ENCODE measurements around the gene TSHZ1. TPM values are rescaled to one million over a fixed set of nuclear protein-coding genes. Genes with fewer than 3 reads are reported as not detected.

TSHZ1 gene
- total RNA-seq, 2 experiments from 2014 or later, result 5.9 to 9.5 TPM

- H3K9me2 ChIP-seq (ENCODE audit: insufficient read depth, low read length), result no peaks in the 10 kb centered on the region
- DNase-seq (ENCODE audit: low spot score), result no peak
- H3K4me3 ChIP-seq (ENCODE audit: low read depth, low read length, poor library complexity, severe bottlenecking), result no peak overlapping the region
- H3K4me2 ChIP-seq (ENCODE audit: low read length), result no peak overlapping the region
- no TSS peak for BruUV-seq (replicated peaks)
- H2AFZ ChIP-seq (ENCODE audit: low read length), result no peak overlapping the region
- no peak overlapping the region for H3K27ac ChIP-seq (ENCODE audit: low read depth, low read length, poor library complexity, severe bottlenecking)
- no peaks in the 10 kb centered on the region for H4K20me1 ChIP-seq (ENCODE audit: insufficient read depth, low read length)
- intact Hi-C loops (cut with micrococcal nuclease; ENCODE audit: unreplicated experiment), result no loop called here
- H3K36me3 ChIP-seq (ENCODE audit: insufficient read depth, low read length), result no peaks in the 10 kb centered on the region
- ChIA-PET CTCF (ENCODE audit: unreplicated experiment) (no interaction called here), POLR2A (no interaction called here)
- no peaks in the 10 kb centered on the region for H3K9me3 ChIP-seq (ENCODE audit: low read length)
- H3K4me1 ChIP-seq (ENCODE audit: insufficient read depth, low read length, poor library complexity, severe bottlenecking), result no peaks in the 10 kb centered on the region
- no peaks in the 10 kb centered on the region for H3K79me2 ChIP-seq (ENCODE audit: insufficient read depth, low read depth, low read length)
- TF ChIP-seq CTCF (conservative IDR thresholded peaks at IDR 0.05; ENCODE audit: low read length), result no peak
- no peak for TF ChIP-seq EZH2phosphoT487 (IDR thresholded peaks at IDR 0.05; ENCODE audit: borderline replicate concordance, low read depth, low read length)
These were observed 9.0 kb upstream of the TSHZ1 start for GRCh38 chr18:75201282-75202270.

- no peaks in the 10 kb centered on the region for H3K9me2 ChIP-seq (ENCODE audit: insufficient read depth, low read length)
- no peaks in the 10 kb centered on the region for H3K36me3 ChIP-seq (ENCODE audit: insufficient read depth, low read length)
- H3K27ac ChIP-seq (ENCODE audit: low read depth, low read length, poor library complexity, severe bottlenecking), result no peak overlapping the region
- TF ChIP-seq EZH2phosphoT487 (IDR thresholded peaks at IDR 0.05; ENCODE audit: borderline replicate concordance, low read depth, low read length), result no peak
- no peak for TF ChIP-seq CTCF (conservative IDR thresholded peaks at IDR 0.05; ENCODE audit: low read length)
- H2AFZ ChIP-seq (ENCODE audit: low read length), result no peak overlapping the region
- H3K4me3 ChIP-seq (ENCODE audit: low read depth, low read length, poor library complexity, severe bottlenecking), result no peak overlapping the region
- intact Hi-C loops (cut with micrococcal nuclease; ENCODE audit: unreplicated experiment), result no loop called here
- H3K9me3 ChIP-seq (ENCODE audit: low read length), result no peaks in the 10 kb centered on the region
- CTCF ChIA-PET (ENCODE audit: unreplicated experiment), result no interaction called here
- no peaks in the 10 kb centered on the region for H3K79me2 ChIP-seq (ENCODE audit: insufficient read depth, low read depth, low read length)
- BruUV-seq (replicated peaks), result no TSS peak
- no peaks in the 10 kb centered on the region for H4K20me1 ChIP-seq (ENCODE audit: insufficient read depth, low read length)
- no peak overlapping the region for H3K4me2 ChIP-seq (ENCODE audit: low read length)
- DNase-seq (ENCODE audit: low spot score), result no peak
- peaks cover 4% of the 10 kb centered on the region for H3K4me1 ChIP-seq (ENCODE audit: insufficient read depth, low read length, poor library complexity, severe bottlenecking)
- POLR2A ChIA-PET, result no interaction called here
These were observed 7.8 kb upstream of the TSHZ1 start for GRCh38 chr18:75202696-75203365.
